OCI-LY3 (cell line): ENCODE measurements around the gene FRMD8.

Experiments
- CTCF ChIP-seq: fragments of 200-600, 300-600 bp; sonication (generic); IDR thresholded peaks from 2 replicates; pipeline ENCODE4 v1.5.1; 2014; ENCODE audit warnings: antibody characterized with exemption, low read length, low read depth
- EZH2phosphoT487 ChIP-seq: fragments of 200-600 bp; shearing (Covaris generic); IDR thresholded peaks from 2 replicates; pipeline ENCODE4 v1.6.1; 2018; ENCODE audit warnings: antibody characterized with exemption, mixed run types, low read depth

GRCh38 chr11:65448418-65449105 is 62.1 kb downstream of the FRMD8 start:
- no peak for TF ChIP-seq CTCF
- TF ChIP-seq EZH2phosphoT487: no peak
